Putamen (tissue), 1 donor: ENCODE results near the gene NDC1.

Experiments
- DNase-seq: peaks from one replicate; pipeline ENCODE4 v3.0.0-alpha.2; 2016; ENCODE audit warnings: low spot score

Gene NDC1

GRCh38 chr1:53731043-53731600 lies 107.0 kb downstream of the NDC1 start:
- DNase-seq, result no peak

- DNase-seq, result no peak
Measured at GRCh38 chr1:53730224-53730865, 107.8 kb downstream of the NDC1 start.

- DNase-seq, result no peak
Measured at GRCh38 chr1:53729456-53730223, 108.5 kb downstream of the NDC1 start.

- no peak for DNase-seq
Measured at GRCh38 chr1:53728702-53729455, 109.2 kb downstream of the NDC1 start.

- no peak for DNase-seq
Measured at GRCh38 chr1:53728196-53728595, 109.9 kb downstream of the NDC1 start.

GRCh38 chr1:53727461-53728092 lies 110.5 kb downstream of the NDC1 start:
- DNase-seq, result no peak

GRCh38 chr1:53726009-53726600 lies 112.0 kb downstream of the NDC1 start:
- DNase-seq, result no peak

GRCh38 chr1:53725238-53725689 lies 112.8 kb downstream of the NDC1 start:
- DNase-seq, result no peak

- DNase-seq, result no peak
Measured at GRCh38 chr1:53722025-53722424, 116.1 kb downstream of the NDC1 start.

- DNase-seq, result no peak
Measured at GRCh38 chr1:53721088-53721487, 117.0 kb downstream of the NDC1 start.

GRCh38 chr1:53719469-53719868 lies 118.6 kb downstream of the NDC1 start:
- DNase-seq, result no peak

GRCh38 chr1:53718443-53718842 lies 119.7 kb downstream of the NDC1 start:
- DNase-seq, result no peak

GRCh38 chr1:53717025-53717804 lies 120.9 kb downstream of the NDC1 start:
- DNase-seq, result no peak

GRCh38 chr1:53716150-53716549 lies 121.9 kb downstream of the NDC1 start:
- DNase-seq, result no peak

- DNase-seq, result no peak
Measured at GRCh38 chr1:53715478-53715877, 122.6 kb downstream of the NDC1 start.
